ENCODE results near the gene PPP1R13B. TPM values are rescaled to one million over a fixed set of nuclear protein-coding genes. Genes with fewer than 3 reads are reported as not detected.

Gene PPP1R13B
- total and polyA plus RNA-seq, 2 experiments from 2014 or later = 2.0 to 8.5 TPM

DNA sequence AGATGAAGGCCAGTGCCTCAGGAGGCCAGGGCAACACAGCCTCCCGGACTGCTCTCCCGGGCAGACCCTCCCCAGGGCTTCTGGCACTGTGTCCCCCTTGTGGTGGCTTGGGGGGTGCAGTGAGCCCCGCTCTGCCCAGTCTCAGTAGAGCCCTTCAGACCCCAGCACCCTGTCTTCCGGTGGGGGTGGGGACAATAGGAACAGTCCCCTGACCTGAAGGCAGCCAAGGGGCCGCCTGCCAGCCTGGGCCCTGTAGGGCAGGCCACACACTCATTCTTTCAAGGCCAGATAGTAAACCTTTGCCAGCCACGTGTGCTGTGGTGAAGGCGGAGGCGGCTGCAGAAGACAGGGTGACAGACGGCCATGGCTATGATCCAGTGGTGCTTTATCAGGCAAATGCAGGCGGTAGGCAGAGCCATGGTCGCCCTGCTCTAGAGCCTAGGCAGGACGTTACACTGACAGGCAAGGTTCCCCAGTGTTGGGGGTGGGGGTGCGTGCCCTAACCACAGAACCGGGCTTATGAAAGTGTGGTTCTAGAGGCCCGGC is 116.8 kb downstream of the PPP1R13B start:
- peaks cover 23% of the 10 kb centered on the region for H3K36me3 Mint-ChIP-seq (ENCODE audit: low read depth)
- H3K27ac Mint-ChIP-seq = no peak overlapping the region
- no peak overlapping the region for H3K27ac ChIP-seq (ENCODE audit: low read depth)
- no peak overlapping the region for H3K4me3 Mint-ChIP-seq
- TF ChIP-seq CTCF (conservative IDR thresholded peaks at IDR 0.05; ENCODE audit: low read depth in 2 of 2) (peak; percentile 16 to 28; a peak in 3 of 4 replicates), ETS1 (IDR thresholded peaks at IDR 0.05) (no peak), ZNF114 (CRISPR knock-in tag; IDR thresholded peaks at IDR 0.05) (no peak), STAT1 (IDR thresholded peaks at IDR 0.05; ENCODE audit: unreplicated experiment) (no peak)
- TF ChIP-seq, protein P1, sequence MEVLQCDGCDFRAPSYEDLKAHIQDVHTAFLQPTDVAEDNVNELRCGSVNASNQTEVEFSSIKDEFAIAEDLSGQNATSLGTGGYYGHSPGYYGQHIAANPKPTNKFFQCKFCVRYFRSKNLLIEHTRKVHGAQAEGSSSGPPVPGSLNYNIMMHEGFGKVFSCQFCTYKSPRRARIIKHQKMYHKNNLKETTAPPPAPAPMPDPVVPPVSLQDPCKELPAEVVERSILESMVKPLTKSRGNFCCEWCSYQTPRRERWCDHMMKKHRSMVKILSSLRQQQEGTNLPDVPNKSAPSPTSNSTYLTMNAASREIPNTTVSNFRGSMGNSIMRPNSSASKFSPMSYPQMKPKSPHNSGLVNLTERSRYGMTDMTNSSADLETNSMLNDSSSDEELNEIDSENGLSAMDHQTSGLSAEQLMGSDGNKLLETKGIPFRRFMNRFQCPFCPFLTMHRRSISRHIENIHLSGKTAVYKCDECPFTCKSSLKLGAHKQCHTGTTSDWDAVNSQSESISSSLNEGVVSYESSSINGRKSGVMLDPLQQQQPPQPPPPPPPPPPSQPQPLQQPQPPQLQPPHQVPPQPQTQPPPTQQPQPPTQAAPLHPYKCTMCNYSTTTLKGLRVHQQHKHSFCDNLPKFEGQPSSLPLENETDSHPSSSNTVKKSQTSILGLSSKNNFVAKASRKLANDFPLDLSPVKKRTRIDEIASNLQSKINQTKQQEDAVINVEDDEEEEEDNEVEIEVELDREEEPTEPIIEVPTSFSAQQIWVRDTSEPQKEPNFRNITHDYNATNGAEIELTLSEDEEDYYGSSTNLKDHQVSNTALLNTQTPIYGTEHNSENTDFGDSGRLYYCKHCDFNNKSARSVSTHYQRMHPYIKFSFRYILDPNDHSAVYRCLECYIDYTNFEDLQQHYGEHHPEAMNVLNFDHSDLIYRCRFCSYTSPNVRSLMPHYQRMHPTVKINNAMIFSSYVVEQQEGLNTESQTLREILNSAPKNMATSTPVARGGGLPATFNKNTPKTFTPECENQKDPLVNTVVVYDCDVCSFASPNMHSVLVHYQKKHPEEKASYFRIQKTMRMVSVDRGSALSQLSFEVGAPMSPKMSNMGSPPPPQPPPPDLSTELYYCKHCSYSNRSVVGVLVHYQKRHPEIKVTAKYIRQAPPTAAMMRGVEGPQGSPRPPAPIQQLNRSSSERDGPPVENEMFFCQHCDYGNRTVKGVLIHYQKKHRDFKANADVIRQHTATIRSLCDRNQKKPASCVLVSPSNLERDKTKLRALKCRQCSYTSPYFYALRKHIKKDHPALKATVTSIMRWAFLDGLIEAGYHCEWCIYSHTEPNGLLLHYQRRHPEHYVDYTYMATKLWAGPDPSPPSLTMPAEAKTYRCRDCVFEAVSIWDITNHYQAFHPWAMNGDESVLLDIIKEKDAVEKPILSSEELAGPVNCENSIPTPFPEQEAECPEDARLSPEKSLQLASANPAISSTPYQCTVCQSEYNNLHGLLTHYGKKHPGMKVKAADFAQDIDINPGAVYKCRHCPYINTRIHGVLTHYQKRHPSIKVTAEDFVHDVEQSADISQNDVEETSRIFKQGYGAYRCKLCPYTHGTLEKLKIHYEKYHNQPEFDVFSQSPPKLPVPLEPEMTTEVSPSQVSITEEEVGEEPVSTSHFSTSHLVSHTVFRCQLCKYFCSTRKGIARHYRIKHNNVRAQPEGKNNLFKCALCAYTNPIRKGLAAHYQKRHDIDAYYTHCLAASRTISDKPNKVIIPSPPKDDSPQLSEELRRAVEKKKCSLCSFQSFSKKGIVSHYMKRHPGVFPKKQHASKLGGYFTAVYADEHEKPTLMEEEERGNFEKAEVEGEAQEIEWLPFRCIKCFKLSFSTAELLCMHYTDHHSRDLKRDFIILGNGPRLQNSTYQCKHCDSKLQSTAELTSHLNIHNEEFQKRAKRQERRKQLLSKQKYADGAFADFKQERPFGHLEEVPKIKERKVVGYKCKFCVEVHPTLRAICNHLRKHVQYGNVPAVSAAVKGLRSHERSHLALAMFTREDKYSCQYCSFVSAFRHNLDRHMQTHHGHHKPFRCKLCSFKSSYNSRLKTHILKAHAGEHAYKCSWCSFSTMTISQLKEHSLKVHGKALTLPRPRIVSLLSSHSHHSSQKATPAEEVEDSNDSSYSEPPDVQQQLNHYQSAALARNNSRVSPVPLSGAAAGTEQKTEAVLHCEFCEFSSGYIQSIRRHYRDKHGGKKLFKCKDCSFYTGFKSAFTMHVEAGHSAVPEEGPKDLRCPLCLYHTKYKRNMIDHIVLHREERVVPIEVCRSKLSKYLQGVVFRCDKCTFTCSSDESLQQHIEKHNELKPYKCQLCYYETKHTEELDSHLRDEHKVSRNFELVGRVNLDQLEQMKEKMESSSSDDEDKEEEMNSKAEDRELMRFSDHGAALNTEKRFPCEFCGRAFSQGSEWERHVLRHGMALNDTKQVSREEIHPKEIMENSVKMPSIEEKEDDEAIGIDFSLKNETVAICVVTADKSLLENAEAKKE (CRISPR knock-in tag; IDR thresholded peaks at IDR 0.05) = no peak
- H3K36me3 ChIP-seq (ENCODE audit: insufficient read depth) = no peaks in the 10 kb centered on the region
- no peaks in the 10 kb centered on the region for H3F3A ChIP-seq (replicated peaks; ENCODE audit: low read depth)
- peaks cover 4% of the 10 kb centered on the region for H3K27me3 Mint-ChIP-seq (ENCODE audit: insufficient read depth, low read depth, poor library complexity)
- peaks cover 8% of the 10 kb centered on the region for H3K79me2 ChIP-seq (replicated peaks; ENCODE audit: insufficient read depth)
- H3K4me2 ChIP-seq = no peak overlapping the region
- H3K4me1 ChIP-seq (ENCODE audit: insufficient read depth) = no peaks in the 10 kb centered on the region
- no peak overlapping the region for H2AFZ ChIP-seq
- no peak overlapping the region for H3K4me3 ChIP-seq
- H4K20me1 ChIP-seq (replicated peaks; ENCODE audit: insufficient read depth) = peaks cover 7% of the 10 kb centered on the region; the same call in 1 of the 2 replicates
- ATAC-seq = no peak
- H3K9me3 Mint-ChIP-seq = no peaks in the 10 kb centered on the region
- H3K9me2 ChIP-seq (ENCODE audit: insufficient read depth) = no peaks in the 10 kb centered on the region
- H3K27me3 ChIP-seq (ENCODE audit: insufficient read depth) = no peaks in the 10 kb centered on the region
- no peak for DNase-seq (ENCODE audit: low spot score)
- peaks cover 5% of the 10 kb centered on the region; the same call in 2 of the 3 replicates for H3K4me1 Mint-ChIP-seq

All from GM23338 (cell line).